Right lung (tissue), 5 donors: Measurements from ENCODE around the gene USH2A. TPM values are rescaled to one million over a fixed set of nuclear protein-coding genes. Genes with fewer than 3 reads are reported as not detected.
A peak's percentile ranks its signal among the peaks of the same experiment; 100 is the strongest.

Experiments used
- DNase-seq, 2 donors: peaks; one replicate each; pipeline ENCODE4 v3.0.0-alpha.2; 2013
- polyA plus RNA-seq, 5 donors: library from polyadenylated mRNA; unstranded; fragments of 120-200 nt; gene quantifications; one replicate each; pipeline versions ENCODE4 v1.2.1 to v1.2.3, GENCODE V29; 2013; ENCODE audit warnings: inconsistent platforms in 1 of 5, low replicate concordance in 1 of 5; ENCODE audit not compliant: insufficient read length in 5 of 5, insufficient read depth in 1 of 5

The USH2A gene
- polyA plus RNA-seq, 5 donors, result 0.03 to 0.10 (median 0.06) TPM

DNA sequence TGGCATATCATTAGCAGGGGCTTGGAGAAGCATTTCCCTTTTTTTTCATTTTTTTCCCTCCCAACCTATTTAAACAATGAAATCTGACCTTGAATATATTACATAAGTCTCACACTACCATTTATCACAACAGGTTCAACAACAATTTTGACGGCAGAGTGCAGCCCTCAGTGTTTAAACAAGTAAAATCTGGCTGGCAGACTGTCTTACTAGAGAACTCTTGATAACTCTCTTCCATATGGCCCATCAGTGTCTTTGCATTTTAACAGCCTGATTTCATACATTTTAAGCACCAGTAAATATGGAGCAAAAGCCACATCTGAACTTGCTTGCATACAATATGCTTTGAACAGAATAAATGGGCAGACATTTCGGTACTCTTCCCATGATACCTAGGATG, 643.1 kb downstream of the USH2A start:
- DNase-seq, result no peak

DNA sequence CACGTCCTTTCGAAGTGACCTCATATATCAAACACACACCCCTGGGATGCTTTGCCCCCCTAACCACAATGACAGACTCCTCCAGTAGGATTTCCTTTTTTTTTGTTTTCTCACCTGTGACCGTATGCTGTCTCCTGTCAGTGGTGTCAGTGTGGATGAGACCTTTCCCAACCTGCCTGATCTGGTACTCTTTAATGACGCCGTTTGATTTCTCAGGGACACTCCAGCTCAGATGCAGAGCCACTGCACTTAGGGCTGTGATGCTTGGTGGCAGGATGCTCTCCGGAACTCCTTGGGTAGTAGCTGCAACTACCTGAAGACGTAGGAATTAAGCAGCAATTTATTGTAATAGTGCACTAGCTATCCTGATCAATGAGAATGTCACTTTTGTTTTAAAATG, 643.5 kb downstream of the USH2A start:
- DNase-seq, result no peak

DNA sequence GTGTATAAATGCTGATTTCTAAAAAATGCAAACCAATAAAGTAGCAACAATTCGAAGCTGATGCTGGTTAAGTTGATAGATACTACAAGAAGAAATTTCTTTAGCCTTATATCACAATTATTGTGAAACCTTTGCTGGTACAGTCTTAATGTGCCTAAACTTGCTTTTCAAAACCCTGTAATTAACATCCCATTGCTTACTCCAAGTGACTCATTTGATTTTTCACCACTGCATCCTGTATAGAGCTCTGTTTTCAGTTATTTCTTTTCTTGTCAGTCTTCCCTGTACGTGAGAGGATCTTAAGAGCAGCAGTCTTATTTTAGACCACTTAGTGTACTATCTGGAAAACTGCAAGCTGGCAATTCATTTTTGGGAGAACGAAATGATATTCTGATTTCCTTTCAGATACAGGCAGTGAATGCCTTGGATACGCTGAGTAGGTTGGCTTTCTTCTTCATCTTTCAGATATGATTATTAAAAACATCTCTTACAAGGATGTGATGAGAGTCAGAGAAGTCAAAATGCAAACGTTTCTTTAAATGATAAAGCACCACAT, 645.8 kb downstream of the USH2A start:
- DNase-seq, result no peak

DNA sequence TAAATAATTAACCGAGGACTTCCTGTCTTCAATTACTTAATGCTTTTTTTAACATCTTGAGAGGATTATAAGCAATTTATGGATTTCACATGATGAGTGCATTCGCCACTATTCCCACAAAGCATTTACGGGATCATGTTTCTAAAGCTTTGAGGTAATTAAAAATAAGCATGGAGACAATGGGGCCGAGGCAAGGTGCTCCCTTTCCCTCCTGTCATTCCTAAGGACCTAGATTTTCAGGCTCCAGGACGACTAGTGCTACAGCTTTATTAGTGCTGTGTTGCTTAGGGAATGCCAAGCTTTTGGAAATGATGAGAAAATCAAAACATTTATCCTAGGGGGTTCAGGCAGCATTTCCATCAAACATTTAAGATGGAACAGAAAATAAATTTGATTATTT, 646.9 kb downstream of the USH2A start:
- no peak for DNase-seq

DNA sequence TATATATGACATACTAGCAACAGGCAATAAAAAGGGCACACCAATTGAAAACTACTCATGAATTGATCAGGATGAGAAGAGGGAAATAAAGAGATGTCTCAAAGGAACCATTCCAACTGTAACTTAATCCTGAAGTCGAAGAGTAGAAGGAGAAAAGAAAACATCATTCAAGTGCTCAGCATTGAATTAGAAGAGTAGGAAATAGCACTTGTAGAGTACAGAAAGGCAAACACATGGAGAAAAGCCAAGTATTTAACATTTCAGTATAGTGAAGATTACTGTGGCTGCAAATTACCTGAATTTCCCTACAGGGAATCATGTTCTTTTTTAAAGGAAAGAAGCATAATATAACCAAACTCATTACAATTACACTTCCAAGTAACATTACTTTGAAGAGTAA, 651.1 kb downstream of the USH2A start:
- DNase-seq, result peak in 1 of 2 donors; percentile 2

DNA sequence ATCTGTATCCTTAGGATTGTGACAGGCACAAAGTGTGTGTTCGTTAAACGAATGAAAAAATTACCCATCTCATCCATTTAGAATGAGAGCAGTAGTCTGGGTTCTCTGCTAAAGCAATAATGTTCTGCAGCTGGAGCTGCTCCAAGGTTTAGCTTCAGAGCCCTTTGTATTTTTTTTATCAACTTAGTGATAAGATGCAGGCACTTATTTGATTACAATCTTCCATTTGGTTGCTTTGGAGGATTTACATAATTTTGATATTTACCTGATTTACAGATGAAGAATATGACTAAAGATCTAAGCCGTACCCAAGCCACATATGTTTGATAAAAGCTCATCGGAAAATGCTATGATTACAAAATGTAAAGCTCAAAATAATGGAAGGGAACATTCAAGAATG, 654.9 kb downstream of the USH2A start:
- DNase-seq, result no peak

DNA sequence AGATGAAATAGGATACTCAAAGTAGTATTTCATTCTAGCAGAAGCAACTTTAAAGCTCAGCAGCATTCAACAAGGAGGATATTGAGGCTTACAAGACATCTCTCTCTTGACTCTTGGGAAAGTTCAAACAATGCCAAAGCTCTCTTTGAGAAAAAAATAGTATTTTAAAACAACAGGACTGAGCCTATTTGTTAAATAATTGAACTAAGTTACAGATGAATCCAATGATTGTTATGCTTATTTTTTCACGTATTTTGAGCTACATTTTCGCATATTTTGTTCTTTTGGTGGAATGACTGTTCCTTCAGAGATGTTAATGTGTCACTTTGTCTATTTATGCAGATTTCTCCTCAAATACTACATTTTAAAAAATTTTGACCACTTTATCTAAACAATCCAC, 655.5 kb downstream of the USH2A start:
- DNase-seq, result no peak

DNA sequence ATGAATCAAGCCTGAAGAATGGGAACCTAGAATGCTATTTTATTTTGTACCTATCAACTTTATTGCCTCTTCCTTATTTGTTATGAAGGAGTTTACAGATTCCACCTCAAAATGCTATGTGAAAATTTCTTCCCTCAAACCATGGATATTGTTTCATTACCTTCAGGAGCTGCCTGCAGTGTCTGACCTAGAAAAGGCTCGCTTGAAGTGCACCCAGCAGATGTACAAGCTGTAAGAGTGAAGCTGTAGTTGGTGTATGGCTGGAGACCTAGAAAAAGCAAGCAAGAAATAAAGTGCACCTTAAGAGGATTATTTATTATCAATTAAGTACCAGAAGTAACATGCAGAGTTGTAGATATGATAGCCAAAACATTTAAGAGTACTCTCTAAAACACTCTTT, 656.7 kb downstream of the USH2A start:
- DNase-seq, result no peak

DNA sequence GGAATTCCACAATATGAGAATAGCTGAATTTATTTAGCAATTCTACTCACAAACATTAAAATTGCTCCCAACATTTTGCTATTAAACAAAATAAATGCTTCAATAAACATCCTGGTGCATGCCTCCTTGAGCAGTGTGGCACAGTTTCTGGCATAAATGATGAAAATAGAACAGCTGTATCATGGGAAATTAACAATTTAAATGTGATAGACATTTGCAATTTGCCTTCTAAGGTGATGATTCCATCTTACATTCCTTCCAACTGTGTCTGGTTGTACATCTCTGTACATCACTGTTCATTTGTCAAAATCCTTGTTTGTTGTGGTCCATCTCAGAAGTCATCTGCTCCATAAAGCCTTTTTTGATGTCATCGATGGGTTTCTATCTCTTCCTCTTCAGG, 657.4 kb downstream of the USH2A start:
- no peak for DNase-seq

DNA sequence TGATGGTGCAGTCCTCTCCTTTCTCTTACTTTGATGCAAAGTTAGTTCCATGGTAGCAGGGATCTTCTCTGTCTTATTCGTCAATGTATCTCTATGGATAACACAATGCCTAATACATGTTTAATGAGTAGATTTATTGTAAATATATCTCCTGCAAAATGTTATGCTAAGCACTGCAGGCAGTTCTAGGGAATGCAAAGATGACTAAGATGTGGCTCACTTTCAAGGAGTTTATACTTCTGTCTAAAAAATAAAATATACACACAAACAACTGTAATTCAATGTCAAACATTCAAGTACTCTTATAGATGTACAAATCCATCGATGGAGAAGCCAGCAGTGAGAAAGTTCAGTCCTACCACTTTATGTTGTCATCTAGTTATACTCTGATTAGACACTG, 661.8 kb downstream of the USH2A start:
- no peak for DNase-seq

DNA sequence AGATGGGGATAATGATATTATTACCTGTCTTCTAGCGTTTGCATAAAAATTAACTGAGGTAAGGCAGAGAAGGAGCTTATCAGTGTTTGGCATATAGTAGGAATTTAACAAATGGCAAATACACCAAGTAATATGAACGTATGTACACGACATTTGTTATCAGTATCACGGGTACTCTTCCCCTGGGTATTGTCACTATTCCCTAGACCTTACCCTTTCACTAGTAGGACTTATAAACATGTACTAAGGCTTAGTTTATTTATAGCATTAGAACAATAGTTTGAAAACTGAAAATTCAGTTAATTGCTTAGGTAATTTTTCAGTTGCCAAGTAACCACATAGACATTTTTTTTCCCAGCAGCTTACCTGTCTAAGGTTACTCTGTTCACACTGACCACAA, 669.1 kb downstream of the USH2A start:
- no peak for DNase-seq

DNA sequence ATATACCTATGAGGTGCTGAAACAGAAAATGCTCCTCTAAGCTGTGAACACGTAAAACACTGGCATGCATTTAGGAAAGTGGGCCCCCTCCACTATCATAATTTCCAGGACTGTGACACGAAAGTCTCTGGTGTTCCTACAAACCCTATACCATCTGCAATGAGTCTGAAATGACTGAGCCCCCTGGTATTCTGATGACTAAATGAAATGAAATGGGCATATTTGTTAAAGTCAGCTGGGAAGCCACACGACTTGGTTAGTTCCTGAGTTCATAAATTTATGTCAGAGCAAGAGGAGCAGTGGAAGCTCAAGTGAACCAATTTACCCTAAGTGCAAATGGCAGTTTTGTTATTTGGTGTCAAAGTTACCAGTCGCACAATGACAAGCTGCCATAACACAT, 673.8 kb downstream of the USH2A start:
- DNase-seq, result no peak

DNA sequence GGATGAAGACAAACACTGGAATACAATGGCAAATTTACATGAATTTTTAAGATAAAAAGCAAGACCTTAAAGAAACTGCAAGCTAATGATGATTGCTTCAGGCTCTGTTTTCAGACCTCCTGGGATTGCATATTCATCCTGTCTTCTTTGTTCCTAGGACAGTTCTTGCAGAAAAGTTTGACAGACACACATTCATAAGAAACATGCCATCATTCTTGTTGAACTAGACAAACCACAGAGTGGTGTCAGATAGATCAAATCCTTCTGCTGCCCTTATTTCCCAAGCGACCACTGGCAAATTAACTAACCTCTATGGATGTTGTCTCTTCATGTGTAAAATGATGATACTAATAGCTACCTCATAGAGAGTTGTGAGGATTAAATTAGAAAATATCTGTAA, 674.8 kb downstream of the USH2A start:
- DNase-seq, result no peak

DNA sequence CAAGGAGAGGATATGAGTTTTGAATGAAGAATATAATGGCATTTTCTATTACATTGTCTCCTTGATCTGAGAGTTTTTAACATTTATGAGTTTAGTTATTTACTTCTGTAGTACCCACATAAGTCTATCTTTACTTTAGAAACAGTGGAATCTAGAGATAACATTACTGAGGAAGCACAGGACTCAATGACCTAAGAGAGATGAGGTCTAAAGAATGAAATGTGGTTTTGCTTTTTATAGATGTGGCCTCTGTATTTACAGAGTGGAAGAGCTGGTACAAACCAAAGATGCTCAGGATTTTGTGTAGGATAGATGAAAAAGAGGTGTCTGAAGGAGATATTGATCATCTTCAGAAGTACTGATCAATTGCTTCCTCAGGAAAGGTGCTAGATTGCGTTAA, 678.8 kb downstream of the USH2A start:
- DNase-seq, result no peak

DNA sequence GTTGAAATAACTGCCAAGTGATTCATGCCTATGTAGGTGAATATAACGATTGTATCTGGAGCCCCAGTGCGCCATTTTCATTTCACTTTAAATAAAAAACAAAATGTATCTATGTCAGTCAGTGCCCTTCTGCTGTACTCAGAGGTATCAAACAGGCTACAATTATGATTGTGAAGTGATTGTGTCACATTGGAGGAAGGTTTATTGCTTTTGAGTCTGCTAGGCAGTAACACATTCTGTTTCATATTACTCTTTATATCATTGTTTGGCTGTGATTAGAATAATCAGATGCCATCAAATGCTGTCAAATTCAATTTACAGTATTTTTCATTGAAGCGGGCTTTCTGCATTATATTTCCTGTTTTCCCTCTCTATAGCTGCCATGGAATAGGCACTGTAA, 684.2 kb downstream of the USH2A start:
- no peak for DNase-seq

DNA sequence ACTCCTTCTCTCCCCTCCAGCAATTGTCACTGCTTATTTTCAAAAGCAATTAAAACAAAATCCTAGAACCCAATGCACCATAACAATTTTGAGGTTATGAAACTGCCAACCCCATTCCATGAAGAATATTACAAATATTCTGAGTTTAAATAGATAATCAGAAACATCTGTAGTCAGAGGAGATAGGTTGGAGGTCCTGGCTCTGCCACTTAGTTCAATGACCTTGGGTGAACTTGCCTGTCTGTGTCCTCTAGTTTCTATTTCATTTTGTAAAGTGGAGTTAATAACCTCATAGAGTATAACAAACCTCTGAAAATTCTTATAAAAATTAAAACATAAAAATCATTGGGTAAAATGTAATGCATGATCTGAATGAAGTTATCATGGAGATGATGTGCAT, 691.5 kb downstream of the USH2A start:
- DNase-seq, result no peak

DNA sequence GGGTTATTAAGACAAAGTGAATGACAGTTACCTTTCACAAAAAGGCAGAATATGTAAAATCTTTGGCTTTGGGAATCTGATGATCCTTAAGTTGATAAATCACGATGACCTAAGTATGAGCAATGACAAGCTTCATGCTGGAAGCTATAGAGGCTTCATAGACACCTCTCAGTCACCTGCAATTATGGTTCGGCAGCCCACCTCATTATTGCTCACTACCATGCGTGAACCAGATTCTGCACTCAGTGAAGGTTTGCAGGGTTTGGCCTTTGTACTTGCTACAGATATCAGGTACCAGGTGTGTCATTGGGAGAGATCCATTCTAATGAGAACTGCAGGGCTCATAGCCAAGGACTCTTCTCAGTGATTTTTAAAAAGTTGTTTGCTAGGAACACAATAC, 692.6 kb downstream of the USH2A start:
- no peak for DNase-seq

DNA sequence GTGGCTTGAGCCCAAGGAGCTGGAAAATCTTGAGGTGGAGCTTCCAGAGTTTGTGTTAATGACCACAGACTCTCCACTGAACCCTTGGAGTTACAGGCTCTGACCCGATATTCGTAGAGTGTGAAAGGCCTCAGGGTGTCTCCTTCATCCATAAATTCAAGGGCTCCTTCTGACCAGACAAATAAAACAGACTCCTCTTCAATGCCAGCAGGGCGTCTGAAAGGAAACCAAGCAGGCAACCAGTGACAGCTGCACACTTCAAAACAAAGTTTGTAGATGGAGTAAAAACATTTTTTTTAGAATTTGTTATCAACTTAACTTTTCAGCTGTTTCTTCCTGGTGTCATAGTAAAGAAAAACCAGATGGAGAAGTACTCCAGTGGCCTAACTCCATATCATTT, 695.1 kb downstream of the USH2A start:
- no peak for DNase-seq

DNA sequence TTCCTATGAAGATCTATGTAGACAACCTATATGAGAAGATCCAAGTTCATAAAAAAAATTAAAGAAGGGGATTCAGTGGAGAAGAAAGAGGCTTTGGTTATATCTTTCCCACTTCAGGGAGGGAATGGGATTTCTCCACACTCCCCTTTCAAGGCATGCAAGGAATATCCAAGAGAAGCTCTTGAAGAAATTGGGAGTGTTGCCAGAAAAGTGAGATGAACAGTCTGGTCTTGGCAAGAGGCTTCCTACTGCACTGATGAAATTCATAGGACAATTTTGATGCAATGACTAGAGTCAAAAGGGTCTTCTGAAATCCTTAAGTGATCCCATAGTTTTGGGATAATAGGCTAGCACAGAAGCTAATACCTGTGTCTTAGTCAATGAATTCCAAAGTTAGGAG, 703.1 kb downstream of the USH2A start:
- DNase-seq, result peak; percentile 7 to 19

DNA sequence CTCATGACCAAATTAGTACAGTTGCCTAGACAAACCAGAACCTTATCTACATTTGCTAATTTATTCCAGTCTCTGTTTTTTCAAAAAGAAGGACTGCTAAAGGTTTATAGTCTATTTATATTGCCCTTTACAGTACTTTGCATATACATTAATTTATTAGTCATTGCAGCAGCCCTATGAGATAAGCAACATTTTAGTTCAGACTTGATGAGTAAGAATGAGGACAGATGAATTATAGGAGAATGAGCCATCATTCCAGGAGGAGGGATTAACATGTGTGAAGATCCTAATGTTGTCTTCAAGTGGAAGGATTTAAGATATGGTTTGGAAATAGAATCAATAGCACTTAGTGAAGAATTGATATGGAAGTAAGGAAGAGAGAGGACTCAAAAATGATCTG, 703.7 kb downstream of the USH2A start:
- DNase-seq, result no peak

DNA sequence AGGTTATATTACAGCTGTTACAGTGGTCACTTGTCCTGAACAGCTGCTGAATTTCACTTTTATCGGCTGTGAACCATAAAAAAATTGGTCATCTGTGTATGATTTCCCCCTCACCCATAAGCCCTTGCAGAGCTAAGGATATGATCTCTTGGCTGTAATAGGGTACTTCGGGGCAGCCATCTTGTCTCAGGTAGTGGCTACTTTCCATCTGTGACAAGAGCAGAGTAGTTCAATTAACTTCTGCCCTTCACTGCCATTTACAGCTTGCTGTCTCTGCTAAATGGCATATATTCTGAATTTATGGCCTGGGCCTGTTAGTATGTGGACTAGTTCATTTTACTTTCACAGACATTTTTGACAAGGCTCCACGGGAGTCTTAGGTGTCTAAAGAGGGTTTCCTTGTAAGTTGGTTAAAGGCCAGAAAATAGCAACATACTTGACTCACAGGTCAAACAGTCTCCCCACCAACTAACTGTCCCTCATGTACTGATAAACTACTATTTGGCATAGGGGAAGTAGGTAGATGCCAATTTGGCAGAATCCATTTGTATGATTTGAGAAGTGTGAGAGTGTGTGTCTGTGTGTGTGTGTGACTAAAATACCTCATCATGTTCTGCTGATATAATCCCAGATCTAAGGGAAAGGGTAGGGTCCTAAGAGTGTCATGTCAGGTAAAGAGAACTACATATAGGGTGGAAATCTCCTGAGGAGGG, 704.5 kb downstream of the USH2A start:
- DNase-seq, result no peak

DNA sequence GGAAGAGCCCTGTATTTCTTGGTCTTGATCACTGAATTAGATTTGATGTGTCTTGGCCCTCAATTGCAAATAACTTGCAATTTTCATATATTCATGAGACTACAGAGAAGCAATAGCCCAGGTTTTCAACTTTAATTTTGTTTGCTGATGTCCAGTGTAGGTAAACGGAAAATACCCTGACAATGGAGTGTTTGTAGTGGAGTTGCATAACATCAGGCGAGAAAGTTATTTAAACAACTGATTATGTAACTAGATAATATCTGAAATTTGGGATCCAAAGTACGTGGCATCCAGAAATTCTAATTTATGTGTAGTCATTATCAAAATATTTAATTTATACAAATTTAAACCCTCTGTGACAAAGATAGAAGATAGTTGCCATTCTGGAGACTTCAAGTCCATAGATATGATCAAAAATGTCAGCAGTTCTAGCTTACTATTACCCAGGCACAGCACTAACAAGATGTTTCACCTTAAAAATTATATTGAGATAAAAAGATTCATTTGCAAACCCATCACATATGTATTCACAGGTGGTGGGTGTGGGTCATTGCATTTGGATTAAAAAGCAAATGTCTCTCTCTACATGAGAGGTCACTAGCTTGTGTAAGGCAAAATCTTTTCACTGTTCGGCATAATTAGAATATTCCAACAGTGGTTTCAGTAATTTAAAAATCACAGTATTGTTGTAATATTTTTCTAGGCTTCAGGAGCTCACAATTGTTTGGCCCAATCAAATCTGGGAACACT, 705.4 kb downstream of the USH2A start:
- DNase-seq, result no peak

DNA sequence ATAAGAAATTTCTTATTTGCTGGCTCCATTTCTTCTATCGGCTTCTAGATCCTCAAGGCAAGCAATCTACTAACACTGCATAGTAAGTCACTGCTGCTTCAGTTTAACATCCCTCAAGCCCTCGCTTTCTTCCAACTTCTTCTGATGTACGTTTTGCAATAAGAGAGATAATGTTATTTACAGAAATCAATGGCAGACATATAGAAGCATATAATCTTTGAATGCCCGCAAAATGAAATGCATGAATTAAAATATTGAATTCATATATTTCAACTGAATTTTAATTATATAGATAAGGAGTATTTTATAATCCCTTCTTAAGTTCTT, 712.4 kb downstream of the USH2A start:
- no peak for DNase-seq
